Activated CD4-positive, alpha-beta T cell treated with anti-CD3 and anti-CD28 coated beads for 4 hours (primary cell): ENCODE results near the gene CCDC68.
"Not testable (repeated sequence)": the region's sequence is repeated elsewhere in the genome, so short reads cannot be mapped to it uniquely, and the experiment has no call there.

Source experiments
- DNase-seq, 2 donors: peaks; one replicate each; pipeline ENCODE4 v3.0.0-alpha.2; 2020

CCDC68 gene

DNA sequence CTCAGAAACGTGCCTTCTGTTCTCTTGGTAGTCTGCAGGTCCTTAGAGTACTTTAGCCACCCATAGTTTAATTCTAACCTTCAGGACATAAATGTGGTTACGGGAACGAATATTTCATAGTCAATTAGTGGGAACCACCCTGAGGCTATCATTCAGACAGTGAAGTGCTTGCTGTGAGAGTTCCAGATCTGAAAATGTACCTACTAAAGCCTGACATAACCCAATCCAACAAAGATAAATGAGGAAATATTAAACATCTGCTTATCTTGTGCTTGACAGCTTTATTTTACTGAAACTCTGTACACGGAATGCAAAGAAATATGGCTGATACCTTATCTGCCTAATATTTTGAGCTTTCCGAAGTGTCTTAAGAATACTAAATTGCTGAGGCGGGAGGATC, 88.0 kb downstream of the CCDC68 start:
- DNase-seq = no peak

DNA sequence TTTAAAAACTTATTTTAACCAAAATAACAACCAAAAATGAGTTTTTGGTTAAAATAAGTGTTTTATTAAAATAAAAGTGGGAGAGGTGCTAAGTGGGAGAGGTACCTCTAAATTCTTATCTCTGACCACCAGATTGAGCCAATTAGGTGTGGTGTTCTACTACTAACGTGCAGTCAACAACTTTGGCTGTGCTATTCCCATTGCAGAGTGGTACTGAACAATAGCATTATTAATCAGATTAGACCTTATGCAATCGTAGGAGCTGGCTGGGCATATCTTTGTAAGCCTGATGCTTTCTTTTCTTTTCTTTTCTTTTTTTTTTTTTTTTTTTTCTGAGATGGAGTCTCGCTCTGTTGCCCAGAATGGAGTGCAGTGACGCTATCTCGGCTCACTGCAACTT, 92.1 kb downstream of the CCDC68 start:
- no peak for DNase-seq

DNA sequence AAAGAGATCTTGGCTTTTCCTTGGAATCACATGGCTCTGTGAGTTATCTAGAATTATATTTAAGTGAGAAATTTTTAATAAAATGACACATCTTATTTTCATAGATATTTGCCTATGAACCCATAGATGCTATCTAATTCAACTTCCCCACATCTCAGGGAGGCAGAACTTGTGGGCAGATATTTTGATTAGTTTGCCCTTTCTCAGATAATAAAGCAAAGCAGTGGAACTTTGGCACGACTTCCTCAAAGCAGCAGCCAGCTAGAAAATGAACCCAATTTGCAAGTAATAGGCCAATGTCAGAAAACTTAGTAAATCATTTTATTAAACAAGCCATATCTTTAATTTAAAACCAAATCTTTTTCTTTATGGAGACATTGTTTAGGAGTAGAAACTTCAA, 98.3 kb downstream of the CCDC68 start:
- no peak for DNase-seq

DNA sequence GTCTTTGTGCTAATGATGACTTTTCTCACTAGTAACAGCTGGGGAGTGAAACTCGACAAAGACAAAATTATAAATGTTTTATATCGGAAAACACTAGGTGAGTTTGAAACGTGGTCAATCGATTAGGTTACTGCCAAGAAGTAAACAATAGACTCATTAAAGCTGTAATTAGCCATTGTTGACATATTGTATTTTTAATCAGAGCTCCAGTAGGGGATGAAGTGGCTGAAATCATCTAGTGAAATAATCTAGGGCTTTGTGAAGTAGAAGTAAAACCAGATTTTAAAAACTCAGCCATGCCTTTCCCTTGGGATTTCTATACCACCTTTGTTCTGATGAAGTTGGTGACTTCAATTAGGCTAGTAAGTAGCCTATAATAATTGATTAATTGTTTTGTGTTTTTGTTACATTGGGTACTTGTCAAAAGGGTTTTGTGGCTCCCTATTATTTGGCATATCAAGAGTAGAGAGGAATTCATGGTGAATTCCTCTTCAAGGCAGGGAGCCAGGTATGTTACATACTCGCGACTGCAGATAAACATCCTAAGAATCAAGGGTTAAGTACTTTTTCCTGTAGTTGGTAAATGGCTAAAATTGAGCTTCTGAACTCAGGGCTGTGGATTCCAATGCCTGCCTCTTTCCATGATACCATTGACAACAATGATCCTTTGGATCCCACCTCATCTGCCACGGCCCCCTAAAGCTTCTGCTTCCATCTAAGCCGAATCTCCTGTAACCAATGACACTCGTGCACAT, 99.4 kb downstream of the CCDC68 start:
- no peak for DNase-seq

DNA sequence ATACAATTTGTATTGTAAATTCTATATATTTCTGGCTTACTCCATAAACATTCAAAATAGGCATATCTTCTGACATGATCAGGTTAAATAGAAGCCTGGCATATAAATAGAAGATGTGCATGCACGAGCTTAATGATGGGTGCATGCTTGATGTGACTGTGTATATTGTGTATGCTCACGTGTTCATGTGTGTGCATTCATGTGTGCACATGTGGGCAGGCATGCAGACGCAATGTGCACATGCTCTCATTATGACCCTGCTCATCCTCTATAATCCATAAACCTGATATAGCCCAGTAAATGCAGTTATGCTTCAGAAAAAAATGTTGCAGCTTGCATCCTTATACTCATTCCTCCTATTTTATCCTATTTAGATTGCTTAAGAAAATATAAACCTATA, 101.8 kb downstream of the CCDC68 start:
- DNase-seq = no peak

DNA sequence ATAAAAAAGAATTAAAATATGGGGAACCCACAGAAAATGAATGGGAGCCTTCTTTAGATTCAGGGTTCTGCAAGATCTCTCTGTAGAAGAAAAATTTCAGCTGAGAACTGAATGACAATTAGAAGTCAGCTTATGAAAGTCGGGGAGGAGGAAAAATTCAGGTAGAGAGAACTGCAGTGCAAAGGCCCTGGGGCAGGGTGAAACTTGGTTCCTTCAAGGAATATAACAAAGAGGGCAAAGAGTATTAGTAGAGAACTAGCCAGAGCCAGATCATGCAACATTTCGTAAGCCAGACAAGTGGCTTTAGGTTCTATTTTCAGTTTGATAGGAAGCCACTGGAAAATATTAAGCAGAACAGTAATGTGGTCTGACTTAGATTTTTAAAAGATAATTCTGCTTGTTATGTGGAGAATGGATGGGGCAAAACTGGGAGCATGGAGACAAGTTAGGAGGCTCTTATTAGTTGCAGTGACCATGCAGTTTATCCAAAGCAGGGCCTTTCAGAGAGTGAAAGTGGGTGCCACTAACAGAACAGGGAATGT, 103.1 kb downstream of the CCDC68 start:
- no peak for DNase-seq

DNA sequence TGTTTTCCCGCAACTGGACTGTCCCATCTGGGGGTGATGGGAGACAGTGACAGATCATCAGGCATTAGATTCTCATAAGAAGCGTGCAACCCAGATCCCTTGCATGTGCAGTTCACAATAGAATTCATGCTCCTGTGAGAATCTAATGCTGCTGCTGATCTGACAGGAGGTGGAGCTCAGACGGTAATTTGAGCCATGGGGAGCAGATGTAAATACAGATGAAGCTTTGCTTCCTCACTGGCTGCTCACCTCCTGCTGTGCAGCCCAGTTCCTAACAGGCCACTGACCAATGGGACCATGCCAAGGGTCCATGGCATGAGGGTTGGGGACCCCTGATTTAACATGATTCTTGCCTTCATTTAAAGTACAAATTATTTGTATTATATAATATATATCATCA, 104.2 kb downstream of the CCDC68 start:
- DNase-seq = not testable (repeated sequence)

DNA sequence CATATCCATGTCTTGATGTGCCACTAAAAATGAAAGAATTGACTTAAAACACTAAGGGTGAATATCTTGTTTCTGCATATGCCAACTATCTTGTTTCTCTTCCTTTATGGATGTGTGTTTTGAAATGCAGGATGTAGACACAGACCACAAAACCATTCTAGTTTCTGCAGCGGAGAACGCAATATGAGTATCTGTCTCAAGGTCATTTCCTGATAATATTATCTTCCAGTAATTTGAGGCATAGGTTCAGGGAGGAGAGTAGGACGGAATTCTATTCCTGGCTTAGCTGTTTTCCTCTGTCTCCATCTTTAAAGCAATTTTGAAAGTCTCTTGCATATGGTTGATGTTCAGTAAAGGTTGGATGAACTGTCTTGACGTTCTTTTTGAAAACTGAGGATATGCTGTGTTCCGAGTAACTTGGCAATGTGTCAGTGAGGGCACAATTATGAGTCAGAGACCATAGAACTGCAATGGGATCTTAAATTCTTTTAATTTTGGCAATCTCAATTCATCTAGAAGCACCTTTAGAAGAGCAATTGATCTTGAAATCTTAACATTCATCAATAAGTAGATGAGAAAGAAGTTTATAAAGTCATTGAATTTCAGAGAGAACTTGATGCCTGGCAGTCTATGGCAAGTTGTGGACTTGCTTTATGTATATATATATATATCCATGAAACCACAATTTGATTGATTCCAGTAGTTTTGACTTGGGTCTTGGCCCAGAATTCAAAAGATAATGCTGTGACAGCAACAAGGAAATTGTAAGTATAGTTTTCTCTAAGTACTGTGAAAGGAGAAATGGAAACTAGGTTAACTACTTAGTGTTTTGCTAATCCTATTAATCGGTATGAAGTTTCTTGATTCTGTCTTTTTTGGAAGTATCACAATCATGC, 106.2 kb downstream of the CCDC68 start:
- DNase-seq = no peak
